SK-N-MC (cell line): Measurements from ENCODE around the gene EPN2.

ENCODE experiments used
- EZH2 ChIP-seq: fragments of 200-600 bp; sonication (generic); IDR thresholded peaks from one replicate; pipeline ENCODE4 v1.6.1; 2017; ENCODE audit warnings: antibody characterized with exemption
- POLR2AphosphoS5 ChIP-seq: IDR thresholded peaks from 2 replicates; pipeline ENCODE4 v1.6.1; 2012; ENCODE audit warnings: mild to moderate bottlenecking, low read depth, low read length, borderline replicate concordance

DNA sequence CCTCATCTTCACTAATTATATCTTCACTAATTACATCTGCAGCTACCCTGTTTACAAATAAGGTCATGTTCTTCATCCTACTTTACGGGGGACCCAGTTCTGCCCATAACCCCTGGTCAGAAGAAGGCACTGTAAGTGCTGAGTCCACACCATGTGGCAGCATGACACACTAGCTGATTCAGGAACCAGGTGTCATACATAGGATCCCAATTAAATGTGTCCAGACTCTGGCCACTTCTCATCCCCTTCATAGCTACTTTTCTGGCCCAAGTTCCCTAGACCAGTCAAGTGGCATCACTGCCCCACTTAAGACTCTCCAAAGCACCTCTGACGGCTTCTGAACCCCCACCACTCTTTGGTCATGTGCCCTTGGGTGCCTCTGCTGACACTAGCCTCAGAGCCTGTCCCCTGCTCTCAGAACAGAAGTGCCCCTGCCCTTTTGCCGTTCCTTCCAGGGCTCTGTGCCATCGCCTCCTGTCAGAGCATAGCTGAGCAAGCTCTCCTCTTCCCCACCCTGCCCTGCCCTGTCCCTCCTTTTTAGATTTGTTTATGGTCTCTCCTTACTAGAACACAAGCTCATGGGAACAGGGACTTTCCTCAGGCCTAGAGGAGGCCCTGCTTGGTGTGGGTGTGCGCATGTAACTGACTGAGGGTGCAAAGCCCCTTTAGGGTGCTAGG lies 64.2 kb downstream of the EPN2 start:
- no peak for TF ChIP-seq POLR2AphosphoS5
- no peak for TF ChIP-seq EZH2
